Right cardiac atrium (tissue), 5 donors: ENCODE data around the gene WDR55. TPM values are rescaled to one million over a fixed set of nuclear protein-coding genes. Genes with fewer than 3 reads are reported as not detected.
"Not testable (repeated sequence)": the region's sequence is repeated elsewhere in the genome, so short reads cannot be mapped to it uniquely, and the experiment has no call there.

Source experiments
- ATAC-seq, 2 donors: fragments of 200-7000 bp; cut with Tn5 transposase; one replicate each; pipeline versions ENCODE4 v1.8.0 to v1.9.1; 2020; ENCODE audit warnings: moderate library complexity in 2 of 2, mild to moderate bottlenecking in 1 of 2
- DNase-seq, 3 donors: peaks; one replicate each; pipeline ENCODE4 v3.0.0-alpha.2; 2020
- H3K27ac ChIP-seq: one replicate; pipeline ENCODE4 v1.5.1; 2013; ENCODE audit warnings: mild to moderate bottlenecking, low read length, control low read depth, moderate library complexity
- H3K27me3 ChIP-seq: one replicate; pipeline ENCODE4 v1.6.1; 2013; ENCODE audit not compliant: control insufficient read depth, insufficient read depth
- H3K4me1 ChIP-seq: one replicate; pipeline ENCODE4 v1.6.1; 2013; ENCODE audit warnings: low read length; ENCODE audit not compliant: control insufficient read depth, insufficient read depth
- H3K4me3 ChIP-seq: one replicate; pipeline ENCODE4 v1.5.1; 2013; ENCODE audit warnings: low read length, control low read depth
- H3K9me3 ChIP-seq: one replicate; pipeline ENCODE4 v1.6.1; 2013; ENCODE audit warnings: low read length; ENCODE audit not compliant: control insufficient read depth
- WGBS: extraction: QIAGEN DNeasy Blood & Tissue Kit; methylation state at CpG from one replicate; pipeline ENCODE4 v1.1.7; 2013; 5-methylcytosine and 5-hydroxymethylcytosine counted together
- intact Hi-C, 4 donors: fragments of 100-400 bp; cut with DNase I; formaldehyde crosslinking; loops; one replicate each; pipeline versions ENCODE4 v1.11.0 to v1.14.0; 2022 to 2023
- polyA plus RNA-seq: library from polyadenylated mRNA; stranded (reverse); fragments of 200-250 nt; gene quantifications from one replicate; pipeline ENCODE4 v1.2.3, GENCODE V29; 2013
- total RNA-seq, 4 donors: library from RNA; stranded (reverse); fragmentation: NEBNext Ultra II Directional; extraction: Animal tissue kit (Norgen Biotek cat#: 25700); gene quantifications; one replicate each; pipeline ENCODE4 v1.2.1, GENCODE V29; 2021
- donor health status: healthy with polysubstance abuse.
- donor health status: DM: no; HTN: yes; CAD: no.
- donor health status: DM: no; HTN: no; CAD: no.
- donor health status: DM: no; HTN: yes; CAD: no; lungs with severe emphysema.
- donor health status: DM: yes; HTN: yes; CAD: no.

WDR55 gene
- total and polyA plus RNA-seq, 5 donors = 10.0 to 13.8 (median 11.5) TPM

DNA sequence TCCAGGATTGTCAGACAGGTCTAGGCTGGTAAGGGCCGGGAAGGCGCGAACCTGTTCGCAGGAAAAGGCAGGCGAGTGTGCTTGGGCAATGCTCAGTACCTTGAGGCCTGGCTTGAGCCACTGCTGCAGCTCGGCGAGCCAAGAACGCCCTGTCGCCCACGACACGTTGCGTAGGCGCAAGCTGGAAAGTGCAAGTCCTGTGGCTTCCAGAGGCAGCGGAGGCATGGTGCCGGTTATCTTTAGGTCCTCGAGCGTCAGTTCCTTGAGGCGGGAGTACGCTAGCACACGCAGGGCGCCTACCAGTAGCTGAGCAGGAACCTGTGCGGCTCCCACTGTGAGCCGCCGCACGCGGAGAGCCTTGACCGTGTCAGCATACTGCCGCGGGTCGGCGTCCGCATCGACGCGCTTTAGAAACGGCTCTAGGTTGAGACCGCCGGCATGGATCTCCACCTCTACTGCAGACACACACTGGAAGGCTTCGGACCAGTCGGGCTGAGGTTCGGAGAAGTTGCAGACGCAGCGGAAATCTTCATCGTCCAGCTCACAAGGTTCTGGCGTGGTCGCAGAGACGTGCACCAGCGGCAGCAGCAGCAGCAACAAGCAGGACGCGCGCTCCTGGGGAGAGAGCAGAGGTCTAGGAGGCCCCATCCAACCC, 32.2 kb upstream of the WDR55 start:
- H3K4me3 ChIP-seq = peak overlapping the region; percentile 44
- under 1% methylated on average over 51 of the region's 51 CpGs for WGBS
- no peaks in the 10 kb centered on the region for H3K27me3 ChIP-seq
- ATAC-seq = peak; percentile 80 to 81
- DNase-seq = peak; percentile 67 to 84 (median 83)
- peak overlapping the region; percentile 20 for H3K27ac ChIP-seq
- H3K4me1 ChIP-seq = no peaks in the 10 kb centered on the region
- intact Hi-C loops = loop anchor here in 3 of 4 donors (5.0 to 10.0 kb wide), 2 partner anchors 65 to 68 kb away; partner anchors contain the start of genes APBB3 (in 1 of the 3) and SLC35A4 (in 1 of the 3)
- H3K9me3 ChIP-seq = no peaks in the 10 kb centered on the region

DNA sequence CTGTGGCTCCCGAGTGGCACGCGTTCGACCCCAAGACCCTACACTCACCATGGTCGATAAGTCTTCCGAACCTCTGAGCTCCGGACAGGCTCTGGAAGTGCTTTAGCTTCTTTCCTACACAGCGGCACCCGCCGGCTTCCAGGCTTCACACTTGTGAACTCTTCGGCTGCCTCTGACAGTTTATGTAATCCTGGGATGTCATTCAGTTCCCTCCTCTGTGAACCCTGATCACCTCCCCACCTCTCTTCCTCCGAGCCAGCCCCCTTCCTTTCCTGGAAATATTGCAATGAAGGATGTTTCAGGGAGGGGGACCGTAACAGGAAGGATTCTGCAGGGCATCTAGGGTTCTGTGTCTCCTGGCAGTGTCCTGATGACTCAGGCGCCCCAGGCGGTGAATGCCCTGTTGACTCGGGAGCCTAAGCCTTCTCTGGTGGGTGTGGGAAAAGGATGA, 31.7 kb upstream of the WDR55 start, which contains the start of gene CD14:
Gene CD14, minus strand, starts transcription at position 155 of the 451 bp plus-strand sequence. Its CDS starts 104 bp downstream, at position 51.
- 7% methylated on average over 16 of the region's 16 CpGs for whole genome bisulfite sequencing
- DNase-seq (peak; percentile 56 to 82 (median 78)), ATAC-seq (peak; percentile 67 to 74)
- no peaks in the 10 kb centered on the region for H3K9me3 ChIP-seq
- H3K27ac ChIP-seq = peak within 1 kb of the TSS; percentile 20
- H3K4me1 ChIP-seq = no peaks in the 10 kb centered on the region
- peak within 1 kb of the TSS; percentile 44 for H3K4me3 ChIP-seq
- H3K27me3 ChIP-seq = no peaks in the 10 kb centered on the region
- intact Hi-C loops = loop anchor here in 3 of 4 donors (5.0 to 10.0 kb wide), 2 partner anchors 66 to 68 kb away; partner anchors contain the start of genes APBB3 (in 1 of the 3) and SLC35A4 (in 1 of the 3)

DNA sequence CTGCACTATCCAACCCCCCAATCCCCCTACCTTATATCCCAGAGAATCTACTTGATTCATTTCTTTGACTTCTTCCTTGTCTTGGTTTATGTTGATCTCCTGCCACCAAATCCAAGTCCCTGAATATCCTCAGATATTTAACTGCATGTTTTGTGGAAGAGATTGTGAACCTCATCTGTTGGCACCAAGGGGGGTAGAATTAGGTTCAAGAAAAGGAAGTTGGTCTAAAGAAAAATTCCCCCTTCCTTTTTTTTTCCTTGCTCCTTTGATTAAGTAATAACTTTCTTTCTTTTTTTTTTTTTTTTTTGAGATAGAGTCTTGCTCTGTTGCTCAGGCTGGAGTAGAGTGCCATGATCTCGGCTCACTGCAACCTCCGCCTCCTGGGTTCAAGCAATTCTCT, 31.2 kb upstream of the WDR55 start:
- H3K4me1 ChIP-seq = no peaks in the 10 kb centered on the region
- no peak overlapping the region for H3K27ac ChIP-seq
- intact Hi-C loops = loop anchor here in 3 of 4 donors (5.0 to 10.0 kb wide), 2 partner anchors 66 to 69 kb away; partner anchors contain the start of genes APBB3 (in 1 of the 3) and SLC35A4 (in 1 of the 3)
- H3K9me3 ChIP-seq = no peaks in the 10 kb centered on the region
- DNase-seq (no peak), ATAC-seq (no peak)
- no peaks in the 10 kb centered on the region for H3K27me3 ChIP-seq
- 95% methylated on average over 2 of the region's 2 CpGs for WGBS
- H3K4me3 ChIP-seq = no peak overlapping the region

DNA sequence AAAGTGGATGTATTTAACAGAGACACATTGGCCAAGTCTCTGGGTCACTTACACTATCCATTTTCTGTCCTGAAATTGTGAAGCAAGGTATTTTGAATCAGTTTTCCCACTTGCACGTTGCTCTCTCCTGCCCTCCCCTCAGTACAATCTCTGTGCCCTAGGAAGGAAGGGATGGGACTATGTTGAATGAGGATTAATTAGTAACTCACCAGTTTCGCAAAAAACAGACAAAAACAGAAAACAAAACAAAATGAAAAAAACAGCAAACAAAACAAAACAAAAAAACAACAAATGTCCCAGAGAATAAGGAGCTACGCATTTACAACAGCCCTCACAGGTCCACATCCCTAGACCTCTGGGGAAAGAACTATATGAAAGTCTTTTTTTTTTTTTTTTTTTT, 30.6 kb upstream of the WDR55 start:
- Histone ChIP-seq H3K9me3 (no peaks in the 10 kb centered on the region), H3K4me1 (no peaks in the 10 kb centered on the region), H3K4me3 (no peak overlapping the region), H3K27me3 (no peaks in the 10 kb centered on the region), H3K27ac (no peak overlapping the region)
- intact Hi-C loops = loop anchor here in 3 of 4 donors (5.0 to 10.0 kb wide), 2 partner anchors 67 to 69 kb away; partner anchors contain the start of genes APBB3 (in 1 of the 3) and SLC35A4 (in 1 of the 3)
- WGBS = 61% methylated on average over 3 of the region's 3 CpGs
- DNase-seq (no peak), ATAC-seq (no peak)

DNA sequence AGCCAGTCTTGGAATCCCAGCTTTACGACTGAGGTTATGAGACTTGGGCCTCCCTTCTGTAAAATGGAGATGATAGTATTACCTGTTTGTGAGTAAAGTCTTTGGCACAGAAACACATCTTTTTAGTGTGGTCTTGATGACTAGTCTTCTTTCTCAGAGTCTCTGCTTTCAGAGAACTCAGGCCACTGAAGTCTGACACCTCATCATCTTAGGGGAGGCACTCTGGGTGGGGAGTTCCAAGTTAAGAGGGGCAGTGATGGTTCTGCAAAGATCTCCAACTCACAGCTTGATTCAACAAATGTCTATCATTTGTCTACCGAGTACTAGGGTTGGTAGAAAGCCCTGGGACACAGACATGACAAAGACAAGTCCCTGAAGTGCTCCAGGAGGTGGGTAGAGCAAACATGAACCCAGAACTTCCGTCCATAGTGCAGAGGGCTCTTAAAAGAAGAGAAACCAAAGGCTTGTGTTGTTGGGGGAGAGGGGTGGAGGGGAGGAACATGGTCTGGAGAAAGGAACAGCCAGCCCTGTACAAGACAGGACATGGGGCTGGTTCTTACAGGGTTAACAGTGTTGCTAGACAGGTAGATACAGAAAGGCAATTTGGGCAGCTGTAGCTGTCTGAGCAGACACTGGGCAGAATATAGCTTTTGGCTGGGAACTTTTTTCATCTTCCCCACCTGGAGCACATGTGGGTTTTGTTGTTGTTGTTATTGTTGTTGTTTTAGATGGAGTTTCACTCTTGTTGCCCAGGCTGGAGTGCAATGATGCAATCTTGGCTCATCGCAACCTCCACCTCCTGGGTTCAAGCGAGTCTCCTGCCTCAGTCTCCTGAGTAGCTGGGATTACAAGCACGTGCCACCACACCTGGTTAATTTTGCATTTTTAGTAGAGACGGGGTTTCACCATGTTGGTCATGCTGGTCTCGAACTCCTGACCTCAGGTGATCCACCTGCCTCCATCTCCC, 29.1 kb upstream of the WDR55 start:
- Histone ChIP-seq H3K4me3 (no peak overlapping the region), H3K4me1 (peaks cover 3% of the 10 kb centered on the region), H3K9me3 (no peaks in the 10 kb centered on the region), H3K27ac (no peak overlapping the region), H3K27me3 (no peaks in the 10 kb centered on the region)
- 89% methylated on average over 8 of the region's 8 CpGs for WGBS
- DNase-seq (no peak), ATAC-seq (no peak)
- intact Hi-C loops = loop anchor here in 3 of 4 donors (5.0 to 10.0 kb wide), 3 partner anchors 71 to 88 kb away; partner anchors contain the start of genes APBB3 (in 1 of the 3), EIF4EBP3 (in 1 of the 3), SLC35A4 (in 1 of the 3) and SRA1 (in 1 of the 3)

DNA sequence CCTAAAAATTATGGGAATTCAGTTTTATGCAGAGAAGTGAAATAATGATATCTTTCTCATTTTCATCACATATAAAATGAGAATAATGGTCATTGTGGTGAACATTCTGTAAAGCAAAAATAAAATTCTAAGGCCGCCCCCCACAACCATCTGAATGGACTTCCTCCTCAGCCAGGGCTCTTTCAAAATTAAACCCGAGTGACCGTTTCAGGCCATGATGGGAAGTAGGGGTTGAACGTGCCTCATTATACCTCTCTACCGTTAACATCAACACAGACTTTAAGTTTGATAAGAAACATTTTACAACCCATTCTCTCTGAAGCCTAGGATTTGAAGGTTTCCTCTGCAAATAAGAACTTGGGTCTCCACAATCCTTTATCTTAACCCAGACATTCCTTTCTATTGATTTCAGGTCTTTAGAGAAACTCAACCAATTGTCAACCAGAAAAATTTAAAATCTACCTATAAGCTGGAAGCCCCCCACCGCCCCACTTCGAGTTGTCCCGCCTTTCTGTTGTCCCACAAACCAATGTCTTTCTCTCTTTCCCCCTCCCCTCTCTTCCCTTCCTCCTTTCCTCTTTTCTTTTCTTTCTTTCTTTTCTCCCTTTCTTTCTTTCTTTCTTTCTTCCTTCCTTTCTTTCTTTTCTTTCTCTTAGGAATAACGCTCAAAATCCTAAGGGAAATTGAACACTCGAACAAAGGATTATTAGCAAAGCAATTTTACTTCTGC, 27.2 kb upstream of the WDR55 start:
- intact Hi-C loops = loop anchor here in 3 of 4 donors (5.0 to 10.0 kb wide), 3 partner anchors 73 to 90 kb away; partner anchors contain the start of genes APBB3 (in 1 of the 3), EIF4EBP3 (in 1 of the 3), SLC35A4 (in 1 of the 3) and SRA1 (in 1 of the 3)
- no peak for DNase-seq
- H3K4me1 ChIP-seq = peaks cover 3% of the 10 kb centered on the region

DNA sequence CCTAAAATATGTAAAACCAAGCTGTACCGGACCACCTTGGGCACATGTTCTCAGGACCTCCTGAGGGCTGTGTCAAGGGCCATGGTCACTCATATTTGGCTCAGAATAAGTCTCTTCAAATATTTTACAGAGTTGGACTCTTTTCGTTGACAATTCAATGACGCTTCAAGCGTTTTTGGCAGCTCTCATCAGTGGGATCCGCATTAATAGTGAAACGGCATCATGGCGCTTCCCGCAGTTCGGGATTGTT, 25.9 kb upstream of the WDR55 start:
- WGBS = 18% methylated on average over 9 of the region's 9 CpGs
- Histone ChIP-seq H3K27ac (peak overlapping the region; percentile 77), H3K4me3 (peak overlapping the region; percentile 33)
- not testable (repeated sequence) for DNase-seq, H3K27me3 ChIP-seq, H3K4me1 ChIP-seq, H3K9me3 ChIP-seq, ATAC-seq
- intact Hi-C loops = loop anchor here in 3 of 4 donors (5.0 to 10.0 kb wide), 3 partner anchors 74 to 92 kb away; partner anchors contain the start of genes APBB3 (in 1 of the 3), EIF4EBP3 (in 1 of the 3), SLC35A4 (in 1 of the 3) and SRA1 (in 1 of the 3)

More for the DNA sequence above, 27.2 kb upstream of the WDR55 start:
- Histone ChIP-seq H3K27me3 (no peaks in the 10 kb centered on the region), H3K27ac (no peak overlapping the region), H3K9me3 (no peaks in the 10 kb centered on the region), H3K4me3 (no peak overlapping the region)
- 82% methylated on average over 10 of the region's 10 CpGs for WGBS
- no peak for ATAC-seq

DNA sequence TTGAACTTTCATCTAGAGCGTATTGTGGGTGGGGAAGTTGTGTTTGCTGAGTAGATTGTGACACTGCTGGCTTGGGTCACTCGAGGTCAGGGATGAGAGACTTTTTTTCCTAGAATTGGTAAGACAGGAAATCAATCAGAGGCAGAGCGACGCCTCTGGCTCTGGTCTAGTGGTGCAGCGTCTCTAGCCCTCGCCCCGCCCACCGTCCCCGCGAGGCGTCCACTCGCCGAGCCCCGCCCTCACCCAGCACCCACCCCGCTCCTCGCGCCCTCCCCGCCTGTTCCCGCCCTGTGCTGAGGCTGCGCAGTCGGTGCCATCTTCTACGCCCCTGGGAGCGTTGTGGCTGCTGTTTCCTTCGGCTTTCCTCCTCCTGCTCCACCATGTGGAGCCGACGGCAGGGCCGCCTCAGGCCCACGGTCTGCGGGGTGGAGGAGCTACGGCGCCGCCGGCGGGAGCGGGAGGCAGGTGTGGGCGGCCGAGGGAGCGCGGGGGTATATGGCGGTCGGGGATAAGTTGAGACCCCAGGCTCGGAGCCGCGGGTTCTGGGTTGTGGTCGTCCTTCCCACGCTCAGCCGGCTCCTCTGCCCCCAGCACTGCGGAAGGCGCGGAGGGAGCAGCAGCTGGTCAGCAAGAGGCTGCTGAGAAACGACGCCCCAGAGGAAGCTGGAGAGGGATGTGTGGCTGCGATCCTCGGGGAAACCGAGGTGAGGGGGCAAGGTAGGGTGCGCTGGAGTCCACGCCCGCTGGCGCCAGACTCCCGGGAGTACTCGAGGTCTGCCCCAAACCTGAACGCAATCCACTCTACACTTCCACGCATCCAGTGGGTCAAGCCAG, 25.3 kb upstream of the WDR55 start, which contains the start of gene TMCO6:
Gene TMCO6, plus strand, starts transcription at position 304 of the 834 bp plus-strand sequence. Its CDS starts 77 bp downstream, at position 381.
- peak within 1 kb of the TSS; percentile 94 for H3K27ac ChIP-seq
- under 1% methylated on average over 63 of the region's 63 CpGs for WGBS
- peak; percentile 99 for DNase-seq
- H3K4me3 ChIP-seq = peak within 1 kb of the TSS; percentile 53
- H3K4me1 ChIP-seq = peaks cover 3% of the 10 kb centered on the region
- intact Hi-C loops = loop anchor here in 3 of 4 donors (5.0 to 10.0 kb wide), 3 partner anchors 75 to 92 kb away; partner anchors contain the start of genes APBB3 (in 1 of the 3), EIF4EBP3 (in 1 of the 3), SLC35A4 (in 1 of the 3) and SRA1 (in 1 of the 3)
- H3K9me3 ChIP-seq = no peaks in the 10 kb centered on the region
- peak; percentile 99 for ATAC-seq
- H3K27me3 ChIP-seq = no peaks in the 10 kb centered on the region

DNA sequence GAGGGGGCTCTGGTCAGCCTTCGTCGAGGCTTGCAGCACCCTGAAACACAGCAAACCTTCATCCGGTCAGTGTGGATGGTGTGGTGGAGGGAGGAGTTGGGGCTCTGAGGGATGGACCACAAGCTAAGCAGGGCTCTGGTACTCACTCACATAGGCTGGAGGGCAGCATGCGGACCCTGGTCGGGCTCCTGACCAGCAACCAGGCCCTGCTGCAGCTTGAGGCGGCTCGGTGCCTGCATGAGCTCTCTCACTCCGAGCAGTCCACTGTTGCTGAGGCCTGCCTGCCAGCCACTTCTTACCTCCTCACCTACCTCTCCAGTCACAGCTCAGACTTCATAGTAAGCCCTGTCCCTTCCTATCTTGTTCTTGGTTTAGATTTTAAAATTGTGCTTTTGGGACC, 23.0 kb upstream of the WDR55 start:
- H3K4me1 ChIP-seq = peaks cover 3% of the 10 kb centered on the region
- H3K9me3 ChIP-seq = no peaks in the 10 kb centered on the region
- H3K27me3 ChIP-seq = no peaks in the 10 kb centered on the region
- WGBS = 89% methylated on average over 8 of the region's 8 CpGs
- intact Hi-C loops = loop anchor here in 2 of 4 donors (5.0 to 10.0 kb wide), 2 partner anchors 84 to 237 kb away; partner anchors contain the start of genes ANKHD1 (in 1 of the 2) and SRA1 (in 1 of the 2)
- ATAC-seq (no peak), DNase-seq (no peak)
- no peak overlapping the region for H3K4me3 ChIP-seq
- no peak overlapping the region for H3K27ac ChIP-seq
